Hindlimb muscle (tissue), 1 donor: Measurements from ENCODE around the gene DACH1. TPM values are rescaled to one million over a fixed set of nuclear protein-coding genes. Genes with fewer than 3 reads are reported as not detected.

Experiments used
- DNase-seq: peaks from one replicate; pipeline ENCODE4 v3.0.0-alpha.2; 2013
- polyA plus RNA-seq: library from polyadenylated mRNA; unstranded; fragments of 120-200 nt; gene quantifications from one replicate; pipeline ENCODE4 v1.2.1, GENCODE V29; 2013; ENCODE audit not compliant: insufficient read length

The DACH1 gene
- polyA plus RNA-seq, 1 donor, result 13.9 TPM

- no peak for DNase-seq
Measured at GRCh38 chr13:71699342-71699741, 167.7 kb downstream of the DACH1 start.

DNA sequence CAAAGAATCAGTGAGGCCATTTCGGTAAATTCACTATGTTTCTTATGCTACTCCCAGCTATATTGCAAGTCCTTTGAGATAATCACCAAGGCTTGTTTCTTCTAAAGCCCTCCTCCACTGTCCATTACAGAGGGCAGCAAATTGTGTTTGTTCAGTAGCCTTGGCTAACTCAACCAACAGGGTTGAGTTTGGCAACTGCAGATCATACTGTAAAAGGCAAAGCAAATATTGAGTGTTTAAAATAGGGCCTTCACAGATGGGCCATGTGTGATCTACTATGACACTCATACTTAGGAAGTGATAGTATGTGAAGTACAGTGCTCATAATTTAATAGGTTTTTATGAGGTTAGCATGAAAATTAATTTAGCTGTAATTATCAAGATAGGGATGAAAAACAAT is 171.3 kb downstream of the DACH1 start:
- no peak for DNase-seq

- no peak for DNase-seq
Measured at GRCh38 chr13:71685072-71685471, 181.9 kb downstream of the DACH1 start.

DNA sequence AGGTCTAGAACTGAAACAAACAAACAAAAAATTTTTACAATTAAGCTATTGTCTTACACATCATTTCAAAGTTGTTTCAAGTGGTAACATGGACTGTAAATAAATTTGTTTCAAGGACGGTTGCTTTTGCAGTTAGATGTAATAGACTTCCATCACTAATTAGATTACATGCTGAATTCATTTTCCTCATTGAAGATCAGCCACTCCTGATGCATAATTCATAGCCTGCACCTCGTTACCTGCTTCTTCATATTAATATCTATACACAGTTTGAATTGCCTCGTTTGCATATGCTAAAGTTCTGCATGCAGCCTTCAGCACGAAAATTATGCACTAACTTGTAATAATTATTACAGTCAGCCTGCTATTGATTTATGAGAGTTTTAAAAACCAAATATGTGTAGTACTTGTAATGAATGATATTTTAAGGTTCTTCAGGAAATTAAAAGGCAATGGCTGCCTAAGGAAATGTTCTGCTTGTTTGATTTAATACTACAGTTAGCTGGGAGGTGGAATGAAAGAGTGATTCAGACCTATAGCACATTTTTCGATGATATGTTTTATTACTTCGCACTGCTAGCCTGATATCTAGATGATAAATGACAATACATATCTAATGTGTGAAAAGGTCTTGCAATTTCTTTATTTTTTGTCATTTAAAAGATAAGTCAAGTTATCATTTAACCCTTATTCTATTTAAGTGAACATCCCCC is 184.9 kb downstream of the DACH1 start:
- DNase-seq, result no peak

DNA sequence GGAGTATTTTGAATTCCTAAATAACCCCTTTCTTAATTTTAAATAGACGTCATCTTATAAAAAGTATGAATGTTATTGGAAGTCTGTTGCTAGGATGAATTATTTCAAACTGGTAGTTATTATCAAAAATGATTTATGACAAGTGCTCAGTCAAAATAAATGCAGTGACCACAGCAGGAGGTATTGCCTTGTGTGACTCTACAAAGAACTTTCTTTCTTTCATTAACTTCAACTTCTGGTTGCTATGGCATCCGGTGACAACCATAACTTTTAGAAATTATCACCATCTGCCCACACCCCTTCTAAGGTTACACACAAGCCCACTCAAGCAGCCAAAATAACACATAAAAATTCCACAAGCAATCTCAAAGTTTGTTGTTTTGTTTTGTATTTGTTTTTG is 189.9 kb downstream of the DACH1 start:
- no peak for DNase-seq

- no peak for DNase-seq
Measured at GRCh38 chr13:71672512-71672911, 194.5 kb downstream of the DACH1 start.

- DNase-seq, result no peak
Measured at GRCh38 chr13:71663431-71663830, 203.6 kb downstream of the DACH1 start.

DNA sequence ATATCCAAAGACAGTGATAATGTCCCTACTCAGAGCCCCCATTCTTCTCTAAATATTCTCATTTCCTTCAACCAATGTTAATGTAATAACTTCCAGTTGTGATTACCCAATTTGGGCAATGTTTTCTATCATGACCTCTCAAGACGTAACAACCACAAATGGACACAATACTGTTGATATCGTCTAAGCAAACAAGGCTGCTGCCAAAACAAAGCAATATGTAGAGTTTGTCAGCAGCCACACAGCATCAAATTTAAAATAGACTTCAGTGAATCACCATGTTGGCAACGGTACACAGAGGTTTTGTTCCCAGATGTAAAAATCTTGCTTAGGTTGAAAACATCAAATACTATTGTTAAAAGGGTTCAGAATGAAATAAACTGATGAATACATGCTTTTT is 205.1 kb downstream of the DACH1 start:
- no peak for DNase-seq

GRCh38 chr13:71659404-71659803 is 207.6 kb downstream of the DACH1 start:
- no peak for DNase-seq

DNA sequence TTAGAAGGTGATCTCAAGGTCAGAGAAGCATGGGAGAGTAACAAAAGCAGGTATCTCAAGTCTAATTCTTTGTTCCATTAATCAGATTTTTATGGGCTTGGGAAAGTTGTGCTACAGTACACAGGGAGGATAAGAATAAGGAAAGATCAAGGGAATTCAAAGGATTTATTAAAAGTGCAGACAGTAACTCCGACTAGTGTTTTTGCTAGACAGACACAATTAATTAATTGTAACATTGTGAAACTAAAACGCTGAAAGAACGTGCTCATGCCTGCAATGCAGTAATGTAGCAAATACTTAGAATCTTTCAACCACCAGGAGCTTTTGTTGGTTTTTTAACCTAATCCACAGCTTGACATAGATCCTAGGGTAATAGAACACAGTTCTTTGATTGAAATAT is 221.5 kb downstream of the DACH1 start:
- no peak for DNase-seq

- DNase-seq, result no peak
Measured at GRCh38 chr13:71644579-71644978, 222.4 kb downstream of the DACH1 start.

DNA sequence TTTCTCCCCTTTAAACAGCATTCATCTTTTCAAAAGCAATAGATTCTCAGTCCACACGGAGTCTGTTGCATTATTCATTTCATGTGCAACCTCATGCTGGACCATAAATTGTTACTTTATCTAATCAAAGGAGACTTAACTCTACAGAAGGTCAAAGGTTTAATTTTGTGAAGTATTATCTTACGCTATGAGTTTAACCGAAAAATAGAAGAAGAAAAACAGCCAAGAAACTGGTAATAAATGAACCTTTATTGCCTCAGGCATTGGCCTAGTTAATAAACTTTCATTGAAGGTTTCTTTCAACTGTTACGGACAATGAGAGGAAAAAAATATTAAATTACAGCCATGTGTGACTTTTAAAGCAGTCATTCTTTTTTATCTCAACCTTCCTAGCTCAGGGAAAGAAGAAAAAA is 223.6 kb downstream of the DACH1 start:
- DNase-seq, result no peak

GRCh38 chr13:71638751-71639150 is 228.3 kb downstream of the DACH1 start:
- DNase-seq, result no peak

GRCh38 chr13:71634602-71635443 is 232.2 kb downstream of the DACH1 start:
- no peak for DNase-seq

GRCh38 chr13:71634182-71634581 is 232.8 kb downstream of the DACH1 start:
- DNase-seq, result no peak

- no peak for DNase-seq
Measured at GRCh38 chr13:71632721-71633120, 234.3 kb downstream of the DACH1 start.

DNA sequence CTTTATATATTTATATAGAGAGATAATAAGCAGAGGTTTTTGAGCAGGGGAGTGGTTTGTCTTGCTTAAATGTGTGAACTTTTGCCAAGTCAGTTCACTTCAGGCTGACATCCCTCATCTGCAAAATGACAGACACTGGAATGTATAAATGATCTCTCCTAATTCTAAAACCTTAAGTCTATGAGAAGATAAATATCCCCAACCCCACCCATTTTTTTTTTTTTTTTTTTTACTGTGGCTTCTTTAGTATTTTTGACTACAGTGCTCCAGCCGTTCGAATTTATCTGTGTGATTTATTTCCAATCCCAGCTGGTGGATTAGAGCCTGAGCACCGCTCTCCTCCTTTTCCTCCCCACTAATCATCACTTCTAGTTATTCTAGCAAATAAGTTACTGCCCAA is 234.8 kb downstream of the DACH1 start:
- DNase-seq, result no peak

DNA sequence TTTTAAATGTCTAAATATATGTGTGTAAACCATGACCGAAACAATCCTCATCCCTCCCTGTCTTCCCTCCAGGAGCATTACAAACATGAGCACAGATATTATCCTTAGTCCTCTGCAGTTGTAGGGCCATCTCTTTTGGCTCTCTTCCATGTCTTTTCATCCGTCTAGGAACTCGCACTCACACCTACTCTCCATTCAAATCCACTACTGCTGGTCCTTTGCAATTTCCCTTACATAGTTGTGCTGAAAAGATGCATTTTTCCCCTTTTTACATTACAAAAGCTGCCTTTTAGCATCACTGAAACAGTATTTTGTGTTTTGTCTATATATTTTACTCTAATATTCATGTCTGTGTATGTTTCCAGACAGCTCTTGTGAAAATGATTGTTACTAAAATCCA is 237.8 kb downstream of the DACH1 start:
- no peak for DNase-seq

GRCh38 chr13:71626421-71627117 is 240.4 kb downstream of the DACH1 start:
- no peak for DNase-seq

DNA sequence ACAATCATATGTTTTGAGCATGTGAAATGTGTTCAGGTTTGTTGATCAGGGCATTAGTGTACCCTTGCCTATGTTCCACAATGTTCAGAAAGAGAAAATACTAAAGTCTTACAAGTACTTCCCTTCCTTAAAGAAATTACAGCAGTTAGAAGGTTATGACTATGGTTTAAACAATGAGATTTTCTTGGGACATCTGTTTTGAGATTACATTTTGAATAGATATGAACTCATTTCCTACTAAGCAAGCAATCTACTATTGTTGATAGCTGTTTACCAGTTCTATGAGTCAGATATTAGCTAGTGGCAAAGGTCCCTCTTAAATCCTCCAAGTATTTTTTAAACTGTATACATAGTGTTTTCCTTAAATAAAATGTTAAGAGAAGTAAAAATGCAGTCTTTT is 241.3 kb downstream of the DACH1 start:
- DNase-seq, result no peak

DNA sequence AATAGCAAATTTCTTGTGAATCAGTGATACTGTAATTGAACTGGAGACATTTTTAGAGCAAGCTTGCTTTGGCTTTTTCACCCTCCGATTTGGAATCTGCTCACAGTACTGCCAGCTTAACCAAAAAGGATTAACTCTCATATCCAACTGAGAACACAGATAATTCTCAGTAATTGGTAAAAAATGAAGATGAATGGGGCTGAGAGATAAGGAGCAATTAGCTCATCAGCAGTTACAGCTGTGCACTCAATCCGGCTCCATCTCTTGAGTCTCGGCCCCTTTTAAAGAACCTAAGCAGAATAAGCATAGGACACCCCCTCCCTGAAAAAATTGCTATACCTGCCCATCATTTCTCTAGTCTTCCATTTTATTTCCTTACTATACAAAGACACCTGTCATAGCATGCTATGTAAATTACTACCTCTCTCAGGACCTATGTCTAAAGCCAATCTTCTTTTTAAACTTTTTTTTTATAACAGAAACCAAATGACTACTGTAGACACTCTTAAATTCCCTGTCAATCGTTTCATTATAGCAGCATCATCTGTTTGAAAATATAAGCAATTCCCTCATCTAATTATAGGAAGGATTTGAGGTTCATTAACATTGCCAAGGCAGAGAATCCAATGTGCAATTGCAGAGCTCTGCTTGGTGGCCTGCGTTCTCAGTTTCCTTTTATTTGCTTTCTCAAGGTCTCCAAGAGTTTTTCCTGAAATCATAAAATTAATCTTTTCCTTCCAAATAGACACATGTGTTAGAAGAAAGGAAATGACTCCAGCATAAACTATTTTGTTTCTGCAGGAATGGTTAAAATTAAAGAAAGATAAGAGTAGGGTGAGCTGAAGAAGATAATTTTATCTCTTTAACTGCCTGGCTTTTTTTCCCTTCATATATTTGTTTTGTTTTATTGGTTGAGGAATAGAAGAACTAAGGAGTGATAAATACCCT is 242.1 kb downstream of the DACH1 start:
- no peak for DNase-seq
